Measurements from ENCODE around the gene HPCAL4.

DNA sequence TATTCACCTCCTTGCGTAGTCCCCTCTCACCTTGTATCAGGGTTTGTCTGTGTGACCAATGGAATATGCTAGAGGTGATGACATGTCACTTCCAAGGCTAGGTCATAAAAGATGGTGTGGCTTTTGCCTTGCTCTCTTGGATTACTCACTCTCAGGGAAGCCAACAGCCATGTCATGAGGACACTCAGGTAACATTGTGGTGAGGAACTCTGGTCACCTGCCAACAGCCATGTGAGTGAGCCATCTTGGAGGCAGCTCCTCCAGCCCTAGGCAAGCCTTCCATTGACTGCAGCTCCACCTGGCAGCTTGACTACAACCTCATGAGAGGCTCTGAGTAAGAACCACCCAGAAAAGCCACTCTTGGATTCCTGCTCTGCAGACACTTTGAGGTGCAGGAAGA lies 40.8 kb downstream of the HPCAL4 start:
- TF ChIP-seq, protein P1, sequence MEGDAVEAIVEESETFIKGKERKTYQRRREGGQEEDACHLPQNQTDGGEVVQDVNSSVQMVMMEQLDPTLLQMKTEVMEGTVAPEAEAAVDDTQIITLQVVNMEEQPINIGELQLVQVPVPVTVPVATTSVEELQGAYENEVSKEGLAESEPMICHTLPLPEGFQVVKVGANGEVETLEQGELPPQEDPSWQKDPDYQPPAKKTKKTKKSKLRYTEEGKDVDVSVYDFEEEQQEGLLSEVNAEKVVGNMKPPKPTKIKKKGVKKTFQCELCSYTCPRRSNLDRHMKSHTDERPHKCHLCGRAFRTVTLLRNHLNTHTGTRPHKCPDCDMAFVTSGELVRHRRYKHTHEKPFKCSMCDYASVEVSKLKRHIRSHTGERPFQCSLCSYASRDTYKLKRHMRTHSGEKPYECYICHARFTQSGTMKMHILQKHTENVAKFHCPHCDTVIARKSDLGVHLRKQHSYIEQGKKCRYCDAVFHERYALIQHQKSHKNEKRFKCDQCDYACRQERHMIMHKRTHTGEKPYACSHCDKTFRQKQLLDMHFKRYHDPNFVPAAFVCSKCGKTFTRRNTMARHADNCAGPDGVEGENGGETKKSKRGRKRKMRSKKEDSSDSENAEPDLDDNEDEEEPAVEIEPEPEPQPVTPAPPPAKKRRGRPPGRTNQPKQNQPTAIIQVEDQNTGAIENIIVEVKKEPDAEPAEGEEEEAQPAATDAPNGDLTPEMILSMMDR (IDR thresholded peaks at IDR 0.05): no peak
- TF ChIP-seq POLR2A (IDR thresholded peaks at IDR 0.05): no peak

Data from body of pancreas (tissue), 4 donors.